ENCODE results near the gene JDP2.

- TF ChIP-seq CTCF (IDR thresholded peaks at IDR 0.05) (no peak), EZH2 (IDR thresholded peaks at IDR 0.05; ENCODE audit: borderline replicate concordance, insufficient read depth, low read depth, low read length, poor library complexity, severe bottlenecking) (no peak)
Observed at GRCh38 chr14:75406102-75406501, 21.7 kb upstream of the JDP2 start.

Data from B cell (primary cell).